GM18511 (cell line): ENCODE measurements around the gene PALS1.
"Not testable (repeated sequence)": the region's sequence is repeated elsewhere in the genome, so short reads cannot be mapped to it uniquely, and the experiment has no call there.

Experiments
- ATAC-seq: cut with Tn5 transposase; IDR thresholded peaks from one replicate; pipeline ENCODE4 v1.9.1; 2021; ENCODE audit warnings: mild to moderate bottlenecking, moderate library complexity; ENCODE audit not compliant: unreplicated experiment

The PALS1 gene

GRCh38 chr14:67253076-67253635 lies 11.9 kb downstream of the PALS1 start:
- no peak for ATAC-seq

GRCh38 chr14:67257906-67258305 lies 16.7 kb downstream of the PALS1 start:
- no peak for ATAC-seq

GRCh38 chr14:67260965-67261364 lies 19.7 kb downstream of the PALS1 start:
- ATAC-seq, result no peak

- no peak for ATAC-seq
Measured at GRCh38 chr14:67263499-67264149, 22.4 kb downstream of the PALS1 start.

- no peak for ATAC-seq
Measured at GRCh38 chr14:67265131-67265530, 23.9 kb downstream of the PALS1 start.

GRCh38 chr14:67267576-67268328 lies 26.5 kb downstream of the PALS1 start:
- ATAC-seq, result no peak

- no peak for ATAC-seq
Measured at GRCh38 chr14:67268426-67269150, 27.4 kb downstream of the PALS1 start.

GRCh38 chr14:67269298-67270060 lies 28.2 kb downstream of the PALS1 start:
- ATAC-seq, result no peak

GRCh38 chr14:67270145-67270753 lies 29.0 kb downstream of the PALS1 start:
- ATAC-seq, result no peak

DNA sequence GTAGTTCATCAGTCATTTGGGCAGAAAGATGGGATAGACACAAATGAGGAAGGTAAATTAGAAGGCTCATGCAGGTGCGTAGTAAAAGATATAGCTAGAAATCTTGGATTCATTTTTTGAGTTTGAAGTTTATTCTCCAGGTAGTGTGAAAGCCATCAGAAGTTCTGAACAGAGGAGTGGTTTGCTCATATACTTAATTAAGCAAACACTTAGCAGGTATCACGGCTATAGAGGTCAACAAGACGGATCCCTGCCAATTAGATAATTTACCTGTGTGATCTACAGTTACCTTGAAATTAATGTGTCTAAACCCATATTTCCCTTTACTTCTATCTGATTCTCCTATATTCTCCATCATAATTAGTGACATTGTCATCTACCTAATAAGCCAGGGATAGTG lies 29.7 kb downstream of the PALS1 start:
- no peak for ATAC-seq

GRCh38 chr14:67273281-67273680 lies 32.0 kb downstream of the PALS1 start:
- not testable (repeated sequence) for ATAC-seq

DNA sequence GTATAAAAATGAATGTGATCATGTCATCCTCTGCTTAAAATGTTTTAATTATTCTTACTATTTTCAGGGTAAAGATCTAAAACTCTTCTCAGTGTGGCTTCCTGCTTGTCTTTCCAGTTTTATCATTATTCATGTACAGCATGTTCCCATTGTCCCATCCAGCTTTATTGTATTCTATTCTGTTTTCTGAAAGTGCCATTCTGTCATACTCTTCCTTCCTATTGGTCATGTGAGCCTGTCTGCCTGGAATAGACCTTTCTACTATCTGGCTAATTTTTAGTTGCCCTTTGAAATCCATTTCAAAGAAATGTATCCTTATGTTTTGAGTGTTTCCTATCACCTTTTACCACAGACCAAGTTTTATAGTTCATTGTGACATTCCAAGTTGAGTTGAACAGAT lies 34.9 kb downstream of the PALS1 start:
- no peak for ATAC-seq

GRCh38 chr14:67280506-67280905 lies 39.3 kb downstream of the PALS1 start:
- ATAC-seq, result no peak

DNA sequence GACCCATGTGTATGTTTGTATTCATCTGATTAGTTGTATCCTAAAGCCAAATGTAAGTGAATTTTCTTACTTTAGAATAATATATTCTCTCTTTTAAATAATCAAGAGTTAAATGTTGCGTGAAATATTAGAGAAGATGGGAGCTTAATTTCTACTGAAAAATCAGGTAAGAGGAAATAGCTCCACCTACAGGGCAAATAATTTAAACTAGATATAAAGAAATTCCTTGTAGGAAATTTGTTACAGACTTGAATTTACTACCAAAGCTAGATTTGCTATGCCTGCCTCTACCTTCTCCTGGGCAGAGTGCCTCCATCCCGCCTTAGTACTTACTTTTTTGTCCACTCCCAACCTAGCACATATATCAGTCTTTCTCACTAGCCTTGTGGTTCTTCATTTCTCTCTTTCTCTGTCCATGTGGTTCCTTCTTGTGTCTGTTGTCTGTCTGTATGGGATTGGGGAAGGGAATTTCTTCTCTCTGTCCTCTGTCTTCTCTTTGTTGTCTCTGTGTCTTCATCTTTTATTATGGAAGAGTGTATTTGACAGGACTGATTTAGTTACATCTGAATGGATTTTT lies 44.7 kb downstream of the PALS1 start:
- ATAC-seq, result no peak
